Measurements from ENCODE around the gene BAAT. TPM values are rescaled to one million over a fixed set of nuclear protein-coding genes. Genes with fewer than 3 reads are reported as not detected.

The BAAT gene
- total RNA-seq (2022; extraction: Qiagen RNA extraction) = 0.31 to 0.49 TPM (median 0.46 TPM) in 5 replicates

GRCh38 chr9:101384873-101385536, at the start of gene BAAT:
Gene BAAT, minus strand, starts transcription at chr9:101385006. Its CDS starts 13,602 bp downstream, at chr9:101371404.

GRCh38 chr9:101398068-101398929, 13.5 kb upstream of the BAAT start, which contains the start of the genes MRPL50 and ZNF189:
Gene MRPL50, minus strand, starts transcription at chr9:101398618. Its CDS starts 26 bp downstream, at chr9:101398592.
Gene ZNF189, plus strand, starts transcription at chr9:101398851. Its CDS starts 306 bp downstream, at chr9:101399157.

Other genes with a start within 250 kb of the BAAT start
- gene MRPL50, start 13.6 kb upstream of the BAAT start, total RNA-seq (2022; extraction: Qiagen RNA extraction) = 12.6 to 18.8 TPM (median 13.8 TPM) in 5 replicates
- 8.1 to 11.1 TPM (median 8.3 TPM) in 5 replicates for gene ZNF189, start 13.8 kb upstream of the BAAT start, total RNA-seq (2022; extraction: Qiagen RNA extraction)
- not detected in 5 replicates for gene ALDOB, start 50.8 kb upstream of the BAAT start, total RNA-seq (2022; extraction: Qiagen RNA extraction)
- gene RNF20, start 148.8 kb upstream of the BAAT start, total RNA-seq (2022; extraction: Qiagen RNA extraction) = 18.2 to 26.3 TPM (median 20.4 TPM) in 5 replicates
- not detected in 5 replicates for gene PPP3R2, start 210.0 kb upstream of the BAAT start, total RNA-seq (2022; extraction: Qiagen RNA extraction)